GM18867 (cell line): Measurements from ENCODE around the gene GAB1.
A peak's percentile ranks its signal among the peaks of the same experiment; 100 is the strongest.

Source experiments
- ATAC-seq: cut with Tn5 transposase; IDR thresholded peaks from one replicate; pipeline ENCODE4 v1.9.1; 2021; ENCODE audit warnings: mild to moderate bottlenecking, moderate library complexity; ENCODE audit not compliant: unreplicated experiment

The GAB1 gene

GRCh38 chr4:143383005-143383574 is 46.4 kb downstream of the GAB1 start:
- ATAC-seq, result no peak

GRCh38 chr4:143384381-143384994 is 47.8 kb downstream of the GAB1 start:
- ATAC-seq, result no peak

- ATAC-seq, result no peak
Observed at GRCh38 chr4:143386812-143387211, 50.1 kb downstream of the GAB1 start.

GRCh38 chr4:143389579-143390195 is 53.0 kb downstream of the GAB1 start:
- no peak for ATAC-seq

GRCh38 chr4:143390764-143391163 is 54.1 kb downstream of the GAB1 start:
- no peak for ATAC-seq

- no peak for ATAC-seq
Observed at GRCh38 chr4:143391261-143391660, 54.6 kb downstream of the GAB1 start.

GRCh38 chr4:143391895-143392294 is 55.2 kb downstream of the GAB1 start:
- no peak for ATAC-seq

GRCh38 chr4:143393195-143393594 is 56.5 kb downstream of the GAB1 start:
- no peak for ATAC-seq

GRCh38 chr4:143394739-143395453 is 58.2 kb downstream of the GAB1 start:
- ATAC-seq, result no peak

- ATAC-seq, result no peak
Observed at GRCh38 chr4:143396695-143397094, 60.0 kb downstream of the GAB1 start.

GRCh38 chr4:143397335-143397734 is 60.7 kb downstream of the GAB1 start:
- ATAC-seq, result no peak

GRCh38 chr4:143397887-143398286 is 61.2 kb downstream of the GAB1 start:
- no peak for ATAC-seq

GRCh38 chr4:143399113-143399949 is 62.7 kb downstream of the GAB1 start:
- ATAC-seq, result peak; percentile 64

- no peak for ATAC-seq
Observed at GRCh38 chr4:143400082-143400481, 63.4 kb downstream of the GAB1 start.

GRCh38 chr4:143402776-143403552 is 66.3 kb downstream of the GAB1 start:
- ATAC-seq, result peak; percentile 36

GRCh38 chr4:143403553-143403820 is 66.8 kb downstream of the GAB1 start:
- ATAC-seq, result no peak

- ATAC-seq, result peak; percentile 96
Observed at GRCh38 chr4:143404555-143404954, 67.9 kb downstream of the GAB1 start.

- ATAC-seq, result peak; percentile 28
Observed at GRCh38 chr4:143405075-143405730, 68.5 kb downstream of the GAB1 start.

- no peak for ATAC-seq
Observed at GRCh38 chr4:143406523-143406922, 69.8 kb downstream of the GAB1 start.

- ATAC-seq, result no peak
Observed at GRCh38 chr4:143407474-143407873, 70.8 kb downstream of the GAB1 start.
